ENCODE measurements around the gene CYP27B1.
A peak's percentile ranks its signal among the peaks of the same experiment; 100 is the strongest.

The CYP27B1 gene

DNA sequence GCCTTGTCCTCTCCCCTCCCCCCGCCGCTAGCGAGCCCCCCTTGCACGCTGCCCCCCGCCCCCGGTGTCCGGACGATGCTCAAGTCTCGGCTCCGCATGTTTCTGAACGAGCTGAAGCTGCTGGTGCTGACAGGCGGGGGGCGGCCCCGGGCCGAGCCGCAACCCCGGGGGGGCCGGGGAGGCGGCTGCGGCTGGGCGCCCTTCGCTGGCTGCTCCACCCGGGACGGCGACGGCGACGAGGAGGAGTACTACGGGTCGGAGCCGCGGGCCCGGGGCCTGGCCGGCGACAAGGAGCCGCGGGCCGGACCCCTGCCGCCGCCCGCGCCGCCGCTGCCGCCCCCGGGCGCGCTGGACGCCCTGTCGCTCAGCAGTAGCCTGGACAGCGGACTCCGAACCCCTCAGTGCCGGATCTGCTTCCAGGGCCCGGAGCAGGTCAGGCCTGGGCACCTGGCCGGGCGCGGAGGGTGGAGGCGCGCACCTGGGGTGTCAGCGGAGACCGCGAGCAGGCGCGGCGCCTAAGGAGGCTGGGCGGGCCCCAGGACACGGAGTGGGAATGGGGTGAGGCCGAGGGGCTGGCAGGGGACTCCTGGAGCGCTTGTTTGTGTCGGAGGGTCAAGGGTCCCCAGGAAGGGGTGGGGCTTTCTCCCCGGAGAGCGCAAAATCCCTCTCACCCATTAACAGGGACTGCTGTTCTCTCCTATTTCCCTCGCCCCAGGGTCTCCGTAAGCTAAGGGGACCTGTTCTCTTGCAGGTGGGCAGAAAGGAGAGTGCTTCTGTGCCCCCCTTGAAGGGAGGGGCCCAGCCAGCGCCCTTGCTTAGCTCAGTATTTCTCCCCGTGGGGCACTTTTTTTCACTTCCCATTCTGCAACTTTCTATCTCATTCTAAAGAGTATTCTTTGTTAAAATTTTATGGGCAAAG lies 11.2 kb downstream of the CYP27B1 start:
- H3K4me1 ChIP-seq (ENCODE audit: insufficient read depth, low read length): peaks cover 35% of the 10 kb centered on the region
- peaks cover 0 to 2% of the 10 kb centered on the region in 2 donors for H3K27me3 ChIP-seq (ENCODE audit: control insufficient read depth in 1 of 2, insufficient read depth in 2 of 2, low read length in 2 of 2)
- peak overlapping the region; percentile 41 for H3K9ac ChIP-seq (ENCODE audit: low read length)
- H3K4me3 ChIP-seq (ENCODE audit: low read depth in 1 of 2, low read length in 2 of 2): peak overlapping the region; percentile 50 to 57
- peak overlapping the region; percentile 34 for H3K27ac ChIP-seq (ENCODE audit: low read depth, low read length)
- H3K36me3 ChIP-seq (ENCODE audit: insufficient read depth, low read length): peaks cover 19% of the 10 kb centered on the region
- H3K9me3 ChIP-seq (ENCODE audit: low read length): no peaks in the 10 kb centered on the region

- Histone ChIP-seq H3K27ac (ENCODE audit: low read depth, low read length) (no peak overlapping the region), H3K9me3 (ENCODE audit: low read length) (no peaks in the 10 kb centered on the region), H3K4me3 (ENCODE audit: low read depth in 1 of 2, low read length in 2 of 2) (peak overlapping the region in 1 of 2 donors; percentile 57), H3K36me3 (ENCODE audit: insufficient read depth, low read length) (peaks cover 24% of the 10 kb centered on the region), H3K4me1 (ENCODE audit: insufficient read depth, low read length) (peaks cover 39% of the 10 kb centered on the region), H3K9ac (ENCODE audit: low read length) (no peak overlapping the region), H3K27me3 (ENCODE audit: control insufficient read depth in 1 of 2, insufficient read depth in 2 of 2, low read length in 2 of 2) (no peaks in the 10 kb centered on the region)
These were observed 11.8 kb downstream of the CYP27B1 start for GRCh38 chr12:57755194-57755453.

DNA sequence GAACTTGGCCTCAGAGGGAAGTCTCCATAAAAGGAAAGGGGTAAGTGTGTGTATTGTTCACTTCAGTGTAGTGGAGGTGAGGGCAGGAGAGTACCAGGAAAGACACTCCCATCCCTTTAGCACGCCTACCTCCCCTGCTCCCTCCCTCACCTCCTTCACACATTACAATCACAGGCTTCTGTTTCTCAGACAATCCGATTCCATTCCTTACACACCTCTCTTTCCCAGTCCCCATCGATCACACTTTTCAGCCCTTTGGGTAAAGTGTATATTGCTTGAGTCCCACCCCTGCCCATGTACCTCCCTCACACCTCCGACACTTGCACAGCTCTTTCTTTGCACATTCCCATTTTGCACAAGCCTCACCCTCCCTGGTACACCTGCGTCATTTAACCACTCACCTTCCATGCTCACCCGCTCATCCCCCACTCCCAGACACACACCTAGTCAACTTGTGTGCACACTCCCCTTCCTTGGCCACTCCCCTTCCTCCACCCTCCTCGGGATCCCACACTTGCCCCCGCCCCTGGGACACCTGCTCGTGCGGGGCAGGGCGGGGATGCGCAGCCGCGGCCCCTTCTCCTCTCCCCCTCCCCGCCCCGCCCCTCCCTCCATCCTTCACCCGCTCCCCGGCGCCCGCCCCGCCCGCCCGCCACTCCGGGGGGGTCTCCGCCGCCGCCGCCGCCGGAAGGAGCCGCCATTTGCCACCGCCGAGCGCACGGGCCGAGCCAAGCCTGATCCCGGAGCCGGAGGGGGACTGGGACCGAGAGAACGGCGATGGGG lies 12.3 kb downstream of the CYP27B1 start, which contains the start of gene MARCHF9:
MARCHF9 (plus strand) TSS at position 693 of the 783 bp plus-strand sequence. CDS start 426 bp downstream, outside the sequence.
- peak within 1 kb of the TSS; percentile 34 for H3K27ac ChIP-seq (ENCODE audit: low read depth, low read length)

GRCh38 chr12:57753756-57754337 lies 13.0 kb downstream of the CYP27B1 start:
- Histone ChIP-seq H3K9me3 (ENCODE audit: low read length) (no peaks in the 10 kb centered on the region), H3K9ac (ENCODE audit: low read length) (no peak overlapping the region), H3K27me3 (ENCODE audit: control insufficient read depth in 1 of 2, insufficient read depth in 2 of 2, low read length in 2 of 2) (no peaks in the 10 kb centered on the region), H3K36me3 (ENCODE audit: insufficient read depth, low read length) (peaks cover 29% of the 10 kb centered on the region), H3K27ac (ENCODE audit: low read depth, low read length) (no peak overlapping the region), H3K4me1 (ENCODE audit: insufficient read depth, low read length) (peaks cover 39% of the 10 kb centered on the region), H3K4me3 (ENCODE audit: low read depth in 1 of 2, low read length in 2 of 2) (peak overlapping the region in 1 of 2 donors; percentile 54)

More for the DNA sequence above, 12.3 kb downstream of the CYP27B1 start, which contains the start of gene MARCHF9:
- Histone ChIP-seq H3K9ac (ENCODE audit: low read length) (peak within 1 kb of the TSS; percentile 41), H3K4me3 (ENCODE audit: low read depth in 1 of 2, low read length in 2 of 2) (peak within 1 kb of the TSS; percentile 54 to 57), H3K36me3 (ENCODE audit: insufficient read depth, low read length) (peaks cover 26% of the 10 kb centered on the region), H3K9me3 (ENCODE audit: low read length) (no peaks in the 10 kb centered on the region), H3K4me1 (ENCODE audit: insufficient read depth, low read length) (peaks cover 39% of the 10 kb centered on the region), H3K27me3 (ENCODE audit: control insufficient read depth in 1 of 2, insufficient read depth in 2 of 2, low read length in 2 of 2) (no peaks in the 10 kb centered on the region)

DNA sequence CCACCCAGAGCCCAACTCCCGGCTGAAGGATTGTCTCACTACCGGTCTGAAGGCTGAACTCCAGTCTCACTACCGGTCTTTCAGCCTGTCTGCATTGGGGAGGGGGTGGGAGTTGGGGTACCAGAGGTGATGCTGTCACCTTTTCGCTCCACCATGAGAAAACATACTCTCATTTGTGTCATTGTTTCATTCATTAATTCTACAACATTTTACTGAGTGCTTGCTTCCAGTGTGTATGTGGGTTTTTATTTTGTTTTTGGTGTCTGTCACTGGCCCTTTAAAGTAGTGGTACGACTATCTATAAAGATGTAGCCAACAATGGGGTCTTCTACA lies 14.2 kb downstream of the CYP27B1 start:
- H3K27me3 ChIP-seq (ENCODE audit: control insufficient read depth in 1 of 2, insufficient read depth in 2 of 2, low read length in 2 of 2): no peaks in the 10 kb centered on the region
- H3K4me3 ChIP-seq (ENCODE audit: low read depth in 1 of 2, low read length in 2 of 2): peak overlapping the region in 1 of 2 donors; percentile 48
- peaks cover 27% of the 10 kb centered on the region for H3K36me3 ChIP-seq (ENCODE audit: insufficient read depth, low read length)
- H3K4me1 ChIP-seq (ENCODE audit: insufficient read depth, low read length): peaks cover 39% of the 10 kb centered on the region
- peak overlapping the region; percentile 16 for H3K27ac ChIP-seq (ENCODE audit: low read depth, low read length)
- no peak overlapping the region for H3K9ac ChIP-seq (ENCODE audit: low read length)
- H3K9me3 ChIP-seq (ENCODE audit: low read length): no peaks in the 10 kb centered on the region

GRCh38 chr12:57751788-57752667 lies 14.8 kb downstream of the CYP27B1 start, which contains the start of gene CDK4:
CDK4 (minus strand) TSS chr12:57752310; CDS start chr12:57751717, 593 bp downstream.
- peaks cover 39% of the 10 kb centered on the region for H3K4me1 ChIP-seq (ENCODE audit: insufficient read depth, low read length)
- H3K27me3 ChIP-seq (ENCODE audit: control insufficient read depth in 1 of 2, insufficient read depth in 2 of 2, low read length in 2 of 2): no peaks in the 10 kb centered on the region
- no peaks in the 10 kb centered on the region for H3K9me3 ChIP-seq (ENCODE audit: low read length)
- H3K9ac ChIP-seq (ENCODE audit: low read length): peak within 1 kb of the TSS; percentile 90
- peaks cover 31% of the 10 kb centered on the region for H3K36me3 ChIP-seq (ENCODE audit: insufficient read depth, low read length)
- peak within 1 kb of the TSS; percentile 64 for H3K27ac ChIP-seq (ENCODE audit: low read depth, low read length)
- peak within 1 kb of the TSS; percentile 38 to 79 for H3K4me3 ChIP-seq (ENCODE audit: low read depth in 1 of 2, low read length in 2 of 2)

- Histone ChIP-seq H3K4me3 (ENCODE audit: low read depth in 1 of 2, low read length in 2 of 2) (peak overlapping the region; percentile 38 to 79), H3K9ac (ENCODE audit: low read length) (peak overlapping the region; percentile 90), H3K27ac (ENCODE audit: low read depth, low read length) (peak overlapping the region; percentile 64), H3K27me3 (ENCODE audit: control insufficient read depth in 1 of 2, insufficient read depth in 2 of 2, low read length in 2 of 2) (no peaks in the 10 kb centered on the region), H3K4me1 (ENCODE audit: insufficient read depth, low read length) (peaks cover 37% of the 10 kb centered on the region), H3K9me3 (ENCODE audit: low read length) (no peaks in the 10 kb centered on the region), H3K36me3 (ENCODE audit: insufficient read depth, low read length) (peaks cover 36% of the 10 kb centered on the region)
These were observed 15.5 kb downstream of the CYP27B1 start for GRCh38 chr12:57751432-57751787.

DNA sequence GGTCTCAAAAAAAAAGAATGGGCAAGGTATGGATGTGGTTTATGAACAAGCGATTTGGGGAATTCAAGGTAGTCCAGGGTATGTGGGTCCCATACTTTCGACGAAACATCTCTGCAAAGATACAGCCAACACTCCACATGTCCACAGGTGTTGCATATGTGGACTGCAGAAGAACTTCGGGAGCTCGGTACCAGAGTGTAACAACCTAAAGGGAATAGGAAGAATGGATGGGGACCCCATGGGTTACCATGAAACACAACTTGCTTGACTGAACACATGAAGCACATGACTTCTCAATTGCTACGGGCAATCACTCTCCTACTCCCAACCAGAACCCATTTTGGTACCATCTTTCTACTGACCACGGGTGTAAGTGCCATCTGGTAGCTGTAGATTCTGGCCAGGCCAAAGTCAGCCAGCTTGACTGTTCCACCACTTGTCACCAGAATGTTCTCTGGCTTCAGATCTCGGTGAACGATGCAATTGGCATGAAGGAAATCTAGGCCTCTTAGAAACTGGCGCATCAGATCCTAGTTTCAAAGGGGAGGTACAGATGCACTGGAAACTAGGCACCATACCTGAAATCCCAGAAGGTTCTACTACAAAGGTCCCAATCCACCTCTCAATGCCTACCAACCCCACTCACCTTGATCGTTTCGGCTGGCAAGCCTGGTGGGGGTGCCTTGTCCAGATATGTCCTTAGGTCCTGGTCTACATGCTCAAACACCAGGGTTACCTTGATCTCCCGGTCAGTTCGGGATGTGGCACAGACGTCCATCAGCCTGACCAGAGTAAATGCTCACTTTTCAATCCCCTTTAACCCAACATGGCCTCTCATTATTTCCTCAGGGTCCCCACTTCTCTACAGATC lies 16.1 kb downstream of the CYP27B1 start:
- Histone ChIP-seq H3K27ac (ENCODE audit: low read depth, low read length) (peak overlapping the region; percentile 64), H3K36me3 (ENCODE audit: insufficient read depth, low read length) (peaks cover 42% of the 10 kb centered on the region), H3K9me3 (ENCODE audit: low read length) (no peaks in the 10 kb centered on the region), H3K27me3 (ENCODE audit: control insufficient read depth in 1 of 2, insufficient read depth in 2 of 2, low read length in 2 of 2) (no peaks in the 10 kb centered on the region), H3K9ac (ENCODE audit: low read length) (peak overlapping the region; percentile 90), H3K4me1 (ENCODE audit: insufficient read depth, low read length) (peaks cover 36% of the 10 kb centered on the region), H3K4me3 (ENCODE audit: low read depth in 1 of 2, low read length in 2 of 2) (peak overlapping the region; percentile 38 to 79)

DNA sequence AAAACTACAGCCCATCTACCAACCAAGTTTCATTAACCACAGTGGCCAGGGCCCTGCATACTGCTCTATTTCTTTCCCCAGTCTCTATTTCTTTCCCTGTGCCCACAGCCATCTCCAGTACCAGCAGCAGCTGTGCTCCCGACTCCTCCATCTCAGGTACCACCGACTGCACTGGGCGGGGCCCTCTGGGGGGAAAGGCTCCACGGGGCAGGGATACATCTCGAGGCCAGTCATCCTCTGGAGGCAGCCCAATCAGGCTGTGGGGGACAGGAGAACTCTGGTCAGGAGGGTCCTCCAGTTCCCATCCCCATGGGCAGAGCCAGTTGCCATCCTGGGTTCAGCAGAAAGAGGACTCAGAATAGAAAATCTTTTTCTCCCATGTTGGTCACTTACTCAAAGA lies 17.8 kb downstream of the CYP27B1 start:
- Histone ChIP-seq H3K27ac (ENCODE audit: low read depth, low read length) (no peak overlapping the region), H3K27me3 (ENCODE audit: control insufficient read depth in 1 of 2, insufficient read depth in 2 of 2, low read length in 2 of 2) (no peaks in the 10 kb centered on the region), H3K9me3 (ENCODE audit: low read length) (no peaks in the 10 kb centered on the region), H3K36me3 (ENCODE audit: insufficient read depth, low read length) (peaks cover 42% of the 10 kb centered on the region), H3K4me1 (ENCODE audit: insufficient read depth, low read length) (peaks cover 36% of the 10 kb centered on the region), H3K4me3 (ENCODE audit: low read depth in 1 of 2, low read length in 2 of 2) (no peak overlapping the region), H3K9ac (ENCODE audit: low read length) (no peak overlapping the region)

- H3K27me3 ChIP-seq (ENCODE audit: control insufficient read depth in 1 of 2, insufficient read depth in 2 of 2, low read length in 2 of 2): no peaks in the 10 kb centered on the region
- no peaks in the 10 kb centered on the region for H3K9me3 ChIP-seq (ENCODE audit: low read length)
- peak overlapping the region; percentile 97 for H3K9ac ChIP-seq (ENCODE audit: low read length)
- H3K27ac ChIP-seq (ENCODE audit: low read depth, low read length): peak overlapping the region; percentile 77
- peak overlapping the region; percentile 77 to 95 for H3K4me3 ChIP-seq (ENCODE audit: low read depth in 1 of 2, low read length in 2 of 2)
- H3K36me3 ChIP-seq (ENCODE audit: insufficient read depth, low read length): peaks cover 42% of the 10 kb centered on the region
- H3K4me1 ChIP-seq (ENCODE audit: insufficient read depth, low read length): peaks cover 23% of the 10 kb centered on the region
These were observed 20.9 kb downstream of the CYP27B1 start for GRCh38 chr12:57746025-57746424.

Measured in muscle layer of colon (tissue), 2 donors.